MM.1S (cell line): ENCODE measurements around the gene RASSF7.

Source experiments
- DNase-seq: peaks from one replicate; pipeline ENCODE4 v3.0.0-alpha.2; 2015
- H2AFZ ChIP-seq: fragments of 300-600 bp; sonication (generic); 2 replicates; pipeline ENCODE4 v1.6.0; 2016; ENCODE audit warnings: antibody characterized with exemption, low read length
- H3F3A ChIP-seq: fragments of 300-600 bp; sonication (generic); 2 replicates; pipeline ENCODE4 v1.6.1; 2016; ENCODE audit warnings: mild to moderate bottlenecking, antibody characterized with exemption, low read length, moderate library complexity, mixed read lengths; ENCODE audit not compliant: insufficient read depth
- H3K27ac ChIP-seq: fragments of 300-600 bp; sonication (generic); 2 replicates; pipeline ENCODE4 v1.5.1; 2016; ENCODE audit warnings: mild to moderate bottlenecking, low read length
- H3K27me3 ChIP-seq: fragments of 300-600 bp; sonication (generic); replicated peaks from 2 replicates; pipeline ENCODE4 v1.6.0; 2016; ENCODE audit warnings: low read length; ENCODE audit not compliant: insufficient read depth
- H3K36me3 ChIP-seq: fragments of 300-600 bp; sonication (generic); replicated peaks from 2 replicates; pipeline ENCODE4 v1.6.1; 2016; ENCODE audit warnings: mild to moderate bottlenecking, low read length, mixed read lengths; ENCODE audit not compliant: insufficient read depth
- H3K4me1 ChIP-seq: fragments of 300-600 bp; sonication (generic); 2 replicates; pipeline ENCODE4 v1.6.1; 2016; ENCODE audit warnings: low read length, mixed read lengths
- H3K4me2 ChIP-seq: fragments of 300-600 bp; sonication (generic); 2 replicates; pipeline ENCODE4 v1.6.0; 2016; ENCODE audit warnings: low read depth, low read length
- H3K4me3 ChIP-seq: fragments of 300-600 bp; sonication (generic); 2 replicates; pipeline ENCODE4 v1.5.1; 2016; ENCODE audit warnings: low read length, mixed read lengths
- H3K79me2 ChIP-seq: fragments of 300-600 bp; sonication (generic); 2 replicates; pipeline ENCODE4 v1.6.1; 2016; ENCODE audit warnings: mixed run types, low read length, mixed read lengths
- H3K9ac ChIP-seq: fragments of 300-600 bp; sonication (generic); 2 replicates; pipeline ENCODE4 v1.6.1; 2016; ENCODE audit warnings: low read length, mixed read lengths
- H3K9me2 ChIP-seq: fragments of 300-600 bp; sonication (generic); replicated peaks from 2 replicates; pipeline ENCODE4 v1.6.1; 2016; ENCODE audit warnings: mild to moderate bottlenecking, low read length, mixed read lengths; ENCODE audit not compliant: insufficient read depth
- H3K9me3 ChIP-seq: fragments of 300-600 bp; sonication (generic); replicated peaks from 2 replicates; pipeline ENCODE4 v1.6.1; 2016; ENCODE audit warnings: mild to moderate bottlenecking, low read length, mixed read lengths; ENCODE audit not compliant: insufficient read depth
- H4K20me1 ChIP-seq: fragments of 300-600 bp; sonication (generic); 2 replicates; pipeline ENCODE4 v1.6.1; 2016; ENCODE audit warnings: mild to moderate bottlenecking, low read length, moderate library complexity, mixed read lengths; ENCODE audit not compliant: insufficient read depth
- EZH2 ChIP-seq: fragments of 300-600 bp; sonication (generic); optimal IDR thresholded peaks from 2 replicates; pipeline ENCODE3; 2017; ENCODE audit warnings: low read depth, mild to moderate bottlenecking, antibody characterized with exemption, low read length, mixed read lengths
- EZH2phosphoT487 ChIP-seq: fragments of 300-600 bp; sonication (generic); IDR thresholded peaks from 2 replicates; pipeline ENCODE4 v1.6.1; 2018; ENCODE audit warnings: antibody characterized with exemption, low read length
- TF ChIP-seq, protein P1 (sequence below): fragments of 300-600 bp; sonication (generic); IDR thresholded peaks from 2 replicates; pipeline ENCODE4 v1.5.1; 2016; ENCODE audit warnings: antibody characterized with exemption, low read length, mixed read lengths

RASSF7 gene

GRCh38 chr11:609341-609811, 48.6 kb downstream of the RASSF7 start:
- TF ChIP-seq EZH2 (no peak), EZH2phosphoT487 (no peak)
- TF ChIP-seq, protein P1, sequence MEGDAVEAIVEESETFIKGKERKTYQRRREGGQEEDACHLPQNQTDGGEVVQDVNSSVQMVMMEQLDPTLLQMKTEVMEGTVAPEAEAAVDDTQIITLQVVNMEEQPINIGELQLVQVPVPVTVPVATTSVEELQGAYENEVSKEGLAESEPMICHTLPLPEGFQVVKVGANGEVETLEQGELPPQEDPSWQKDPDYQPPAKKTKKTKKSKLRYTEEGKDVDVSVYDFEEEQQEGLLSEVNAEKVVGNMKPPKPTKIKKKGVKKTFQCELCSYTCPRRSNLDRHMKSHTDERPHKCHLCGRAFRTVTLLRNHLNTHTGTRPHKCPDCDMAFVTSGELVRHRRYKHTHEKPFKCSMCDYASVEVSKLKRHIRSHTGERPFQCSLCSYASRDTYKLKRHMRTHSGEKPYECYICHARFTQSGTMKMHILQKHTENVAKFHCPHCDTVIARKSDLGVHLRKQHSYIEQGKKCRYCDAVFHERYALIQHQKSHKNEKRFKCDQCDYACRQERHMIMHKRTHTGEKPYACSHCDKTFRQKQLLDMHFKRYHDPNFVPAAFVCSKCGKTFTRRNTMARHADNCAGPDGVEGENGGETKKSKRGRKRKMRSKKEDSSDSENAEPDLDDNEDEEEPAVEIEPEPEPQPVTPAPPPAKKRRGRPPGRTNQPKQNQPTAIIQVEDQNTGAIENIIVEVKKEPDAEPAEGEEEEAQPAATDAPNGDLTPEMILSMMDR, result no peak
- Histone ChIP-seq H3K36me3 (peaks cover 7% of the 10 kb centered on the region; the same call in 1 of the 2 replicates), H3K27ac (no peak overlapping the region), H3F3A (no peaks in the 10 kb centered on the region), H3K9ac (no peak overlapping the region), H3K4me1 (no peaks in the 10 kb centered on the region), H2AFZ (no peak overlapping the region), H3K79me2 (peaks cover 20% of the 10 kb centered on the region; the same call in 1 of the 2 replicates), H4K20me1 (no peaks in the 10 kb centered on the region), H3K9me2 (no peaks in the 10 kb centered on the region), H3K4me3 (no peak overlapping the region), H3K4me2 (no peak overlapping the region), H3K27me3 (no peaks in the 10 kb centered on the region), H3K9me3 (no peaks in the 10 kb centered on the region)
- DNase-seq, result no peak

DNA sequence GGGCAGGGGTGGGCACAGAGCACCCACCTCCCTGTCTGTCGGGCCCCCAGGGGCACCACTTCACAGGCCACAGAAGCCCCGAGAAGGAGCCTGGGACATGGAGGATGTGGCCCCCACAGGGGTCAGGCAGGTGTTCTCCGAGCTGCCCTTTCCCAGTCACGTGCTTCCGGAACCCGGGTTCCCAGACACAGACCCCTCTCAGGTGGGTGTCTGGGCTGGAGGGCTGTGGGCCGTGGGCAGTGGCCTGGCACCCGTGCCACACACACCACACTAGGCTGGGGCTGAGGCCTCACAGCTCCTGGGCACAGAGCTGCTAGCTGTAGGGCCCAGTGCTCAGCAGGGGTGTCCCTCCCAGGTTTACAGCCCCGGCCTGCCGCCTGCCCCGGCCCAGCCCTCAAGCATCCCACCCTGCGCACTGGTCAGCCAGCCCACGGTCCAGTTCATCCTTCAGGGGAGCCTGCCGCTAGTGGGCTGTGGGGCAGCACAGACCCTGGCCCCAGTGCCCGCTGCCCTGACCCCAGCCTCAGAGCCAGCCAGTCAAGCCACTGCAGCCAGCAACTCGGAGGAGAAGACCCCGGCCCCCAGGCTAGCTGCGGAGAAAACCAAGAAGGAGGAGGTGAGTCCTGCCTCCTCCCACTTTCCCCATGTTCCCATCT, 49.5 kb downstream of the RASSF7 start:
- no peaks in the 10 kb centered on the region for H3K27me3 ChIP-seq
- H3K9me2 ChIP-seq, result no peaks in the 10 kb centered on the region
- peaks cover 7% of the 10 kb centered on the region; the same call in 1 of the 2 replicates for H3K36me3 ChIP-seq
- TF ChIP-seq EZH2phosphoT487 (no peak), EZH2 (no peak)
- TF ChIP-seq, protein P1, result no peak
- H3K9me3 ChIP-seq, result no peaks in the 10 kb centered on the region
- 0 out of 2 replicates have a peak, but pooled peaks cover 8% of the 10 kb centered on the region for H3K4me1 ChIP-seq
- DNase-seq, result no peak
- H3K4me3 ChIP-seq, result no peak overlapping the region
- no peak overlapping the region for H3K9ac ChIP-seq
- H4K20me1 ChIP-seq, result no peaks in the 10 kb centered on the region
- no peak overlapping the region for H3K4me2 ChIP-seq
- H3F3A ChIP-seq, result peaks cover 4% of the 10 kb centered on the region; the same call in 1 of the 2 replicates
- peaks cover 20% of the 10 kb centered on the region; the same call in 1 of the 2 replicates for H3K79me2 ChIP-seq
- H3K27ac ChIP-seq, result no peak overlapping the region
- no peak overlapping the region for H2AFZ ChIP-seq

DNA sequence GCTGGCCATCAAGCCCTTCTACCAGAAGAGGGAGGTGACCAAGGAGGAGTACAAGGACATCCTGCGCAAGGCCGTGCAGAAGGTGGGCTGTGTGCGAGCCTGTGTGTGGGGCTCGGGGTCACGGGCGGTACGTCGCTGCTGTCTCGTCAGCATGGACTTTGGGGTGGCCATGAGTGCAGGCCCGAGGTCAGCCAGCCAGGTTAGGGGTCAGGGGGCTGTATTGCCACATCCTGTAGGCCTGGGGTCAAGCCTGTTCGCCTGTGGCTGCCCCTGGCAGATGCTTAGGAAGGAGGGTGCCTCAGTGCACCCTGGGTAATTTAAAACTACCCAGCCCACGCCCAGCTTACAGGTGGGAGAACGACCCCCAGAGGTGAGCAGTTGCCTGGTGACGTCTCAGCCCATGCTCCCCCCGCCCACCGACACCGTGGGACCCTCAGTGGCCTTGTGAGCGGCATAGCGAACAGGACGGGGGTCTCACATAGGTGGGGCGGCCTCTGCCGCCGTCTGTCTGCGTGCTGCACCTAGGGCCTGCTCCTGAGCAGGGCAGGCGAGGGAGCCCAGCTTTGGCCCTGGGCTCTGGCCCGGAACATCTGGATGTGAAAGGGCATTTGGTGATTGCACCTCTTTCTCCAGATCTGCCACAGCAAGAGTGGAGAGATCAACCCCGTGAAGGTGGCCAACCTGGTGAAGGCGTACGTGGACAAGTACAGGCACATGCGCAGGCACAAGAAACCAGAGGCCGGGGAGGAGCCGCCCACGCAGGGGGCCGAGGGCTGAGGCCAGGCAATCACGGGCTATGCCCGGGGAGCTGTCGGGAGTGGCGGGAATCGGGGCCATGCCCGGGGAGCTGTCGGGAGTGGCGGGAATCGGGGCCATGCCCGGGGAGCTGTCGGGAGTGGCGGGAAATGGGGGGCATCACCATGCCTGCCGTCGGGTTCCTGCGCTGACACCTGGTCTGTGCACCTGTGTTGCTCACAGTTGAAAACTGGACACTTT, 50.5 kb downstream of the RASSF7 start:
- H3K36me3 ChIP-seq, result peaks cover 7% of the 10 kb centered on the region; the same call in 1 of the 2 replicates
- no peak overlapping the region for H2AFZ ChIP-seq
- no peak overlapping the region for H3K27ac ChIP-seq
- H3K27me3 ChIP-seq, result no peaks in the 10 kb centered on the region
- no peaks in the 10 kb centered on the region for H3K9me2 ChIP-seq
- no peak overlapping the region for H3K4me2 ChIP-seq
- H3F3A ChIP-seq, result peaks cover 8% of the 10 kb centered on the region
- DNase-seq, result no peak
- TF ChIP-seq EZH2 (no peak), EZH2phosphoT487 (no peak)
- TF ChIP-seq, protein P1, result no peak
- peaks cover 10% of the 10 kb centered on the region; the same call in 1 of the 2 replicates for H3K4me1 ChIP-seq
- H3K79me2 ChIP-seq, result peaks cover 16% of the 10 kb centered on the region; the same call in 1 of the 2 replicates
- H4K20me1 ChIP-seq, result no peaks in the 10 kb centered on the region
- no peaks in the 10 kb centered on the region for H3K9me3 ChIP-seq
- no peak overlapping the region for H3K4me3 ChIP-seq
- no peak overlapping the region for H3K9ac ChIP-seq
